Measurements from ENCODE around the gene DIAPH2.

Gene DIAPH2

DNA sequence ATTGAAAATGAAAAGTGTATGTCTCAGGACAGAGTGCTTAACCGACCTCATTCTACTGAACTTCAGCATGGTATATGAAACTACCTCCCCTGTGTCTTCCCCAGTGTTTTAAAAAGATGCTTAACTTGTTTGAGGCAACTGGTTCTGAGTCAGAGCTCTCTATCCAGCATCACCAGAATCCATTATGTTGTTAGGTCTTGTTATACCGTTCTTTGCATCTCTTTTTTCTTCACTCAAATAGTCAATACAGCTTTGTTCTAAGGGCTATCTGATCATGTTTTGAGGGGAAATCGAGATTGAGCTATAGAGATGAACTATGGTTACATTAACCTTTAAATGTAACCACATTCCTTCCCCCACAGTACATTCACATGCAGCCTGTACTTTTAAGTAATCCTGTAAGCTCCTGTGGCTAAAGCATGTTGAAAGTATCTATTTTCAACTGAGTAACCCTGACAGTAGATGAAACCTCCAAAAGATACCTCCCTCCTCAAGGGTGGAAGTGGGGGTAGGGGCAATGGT is 713.4 kb downstream of the DIAPH2 start:
- no peak for DNase-seq
- TF ChIP-seq, protein P1, sequence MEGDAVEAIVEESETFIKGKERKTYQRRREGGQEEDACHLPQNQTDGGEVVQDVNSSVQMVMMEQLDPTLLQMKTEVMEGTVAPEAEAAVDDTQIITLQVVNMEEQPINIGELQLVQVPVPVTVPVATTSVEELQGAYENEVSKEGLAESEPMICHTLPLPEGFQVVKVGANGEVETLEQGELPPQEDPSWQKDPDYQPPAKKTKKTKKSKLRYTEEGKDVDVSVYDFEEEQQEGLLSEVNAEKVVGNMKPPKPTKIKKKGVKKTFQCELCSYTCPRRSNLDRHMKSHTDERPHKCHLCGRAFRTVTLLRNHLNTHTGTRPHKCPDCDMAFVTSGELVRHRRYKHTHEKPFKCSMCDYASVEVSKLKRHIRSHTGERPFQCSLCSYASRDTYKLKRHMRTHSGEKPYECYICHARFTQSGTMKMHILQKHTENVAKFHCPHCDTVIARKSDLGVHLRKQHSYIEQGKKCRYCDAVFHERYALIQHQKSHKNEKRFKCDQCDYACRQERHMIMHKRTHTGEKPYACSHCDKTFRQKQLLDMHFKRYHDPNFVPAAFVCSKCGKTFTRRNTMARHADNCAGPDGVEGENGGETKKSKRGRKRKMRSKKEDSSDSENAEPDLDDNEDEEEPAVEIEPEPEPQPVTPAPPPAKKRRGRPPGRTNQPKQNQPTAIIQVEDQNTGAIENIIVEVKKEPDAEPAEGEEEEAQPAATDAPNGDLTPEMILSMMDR (IDR thresholded peaks at IDR 0.05), result no peak
- no peaks in the 10 kb centered on the region for H3K9me3 ChIP-seq
- H3K27ac ChIP-seq, result no peak overlapping the region
- intact Hi-C loops (cut with DNase I; ENCODE audit: low total_unique reads), result no loop called here
- H3K36me3 ChIP-seq, result no peaks in the 10 kb centered on the region
- H3K4me3 ChIP-seq, result no peak overlapping the region
- H3K4me1 ChIP-seq, result no peaks in the 10 kb centered on the region
- no peaks in the 10 kb centered on the region for H3K27me3 ChIP-seq

DNA sequence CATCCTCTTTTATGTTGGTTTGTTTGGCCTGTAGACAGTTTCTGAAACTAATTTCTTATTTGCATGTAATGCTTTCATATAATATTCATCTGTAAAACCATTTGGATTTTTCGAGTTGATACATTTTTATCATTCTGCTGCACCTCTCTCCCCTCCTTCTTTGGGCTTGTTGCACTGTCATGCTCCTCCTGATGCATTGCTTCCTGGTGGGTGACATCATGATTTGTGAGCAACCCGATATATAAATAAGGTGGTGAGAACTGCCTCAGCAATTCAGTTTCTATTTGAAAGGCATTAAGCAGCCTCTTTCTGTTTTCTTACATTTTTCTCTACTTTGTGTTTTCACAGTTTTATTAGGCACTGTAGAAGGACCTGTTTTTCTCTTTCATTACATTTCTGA is 714.8 kb downstream of the DIAPH2 start:
- Histone ChIP-seq H3K9me3 (no peaks in the 10 kb centered on the region), H3K4me1 (no peaks in the 10 kb centered on the region), H3K4me3 (no peak overlapping the region), H3K36me3 (no peaks in the 10 kb centered on the region), H3K27ac (no peak overlapping the region), H3K27me3 (no peaks in the 10 kb centered on the region)
- TF ChIP-seq, protein P1 (IDR thresholded peaks at IDR 0.05), result no peak
- DNase-seq, result no peak
- intact Hi-C loops (cut with DNase I; ENCODE audit: low total_unique reads), result no loop called here

DNA sequence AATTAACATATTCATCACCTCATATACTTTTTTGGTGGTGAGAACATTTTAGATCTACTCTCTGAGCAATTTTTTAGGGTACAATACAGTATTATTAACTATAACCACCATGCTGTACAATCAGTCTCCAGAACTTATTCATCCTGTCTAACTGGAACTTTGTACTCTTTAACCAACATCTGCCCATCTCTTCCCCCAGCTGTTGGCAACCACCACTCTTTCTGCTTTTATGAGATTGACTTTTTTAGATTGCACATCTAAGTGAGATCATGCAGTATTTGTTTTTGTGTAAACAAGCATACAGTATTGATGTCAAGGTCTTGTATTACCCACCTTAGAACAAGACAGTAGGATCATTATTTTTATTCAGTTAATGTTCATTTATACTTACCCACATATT is 715.9 kb downstream of the DIAPH2 start:
- TF ChIP-seq, protein P1 (IDR thresholded peaks at IDR 0.05), result no peak
- no peaks in the 10 kb centered on the region for H3K4me1 ChIP-seq
- H3K36me3 ChIP-seq, result no peaks in the 10 kb centered on the region
- no peak for DNase-seq
- H3K4me3 ChIP-seq, result no peak overlapping the region
- no peak overlapping the region for H3K27ac ChIP-seq
- no peaks in the 10 kb centered on the region for H3K27me3 ChIP-seq
- no peaks in the 10 kb centered on the region for H3K9me3 ChIP-seq
- intact Hi-C loops (cut with DNase I; ENCODE audit: low total_unique reads), result no loop called here

DNA sequence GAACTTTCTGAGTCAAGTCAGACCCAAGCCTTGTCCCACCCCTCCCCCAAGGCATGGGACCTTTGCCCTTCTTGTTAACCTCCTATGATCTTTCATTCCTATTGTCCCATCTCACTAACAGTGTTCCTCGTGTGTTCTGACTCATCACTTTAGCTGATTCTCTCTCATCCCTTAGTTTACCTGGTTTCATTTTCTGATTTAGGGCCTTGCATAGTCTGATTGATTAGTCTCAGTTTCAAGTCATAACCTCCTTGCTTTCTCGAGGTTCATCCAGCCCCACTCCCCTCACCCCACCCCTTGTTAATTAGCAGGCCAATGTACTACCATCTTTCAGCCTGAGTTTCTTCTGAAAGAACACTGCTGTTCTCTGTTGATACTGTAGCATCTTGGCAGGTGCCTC is 716.5 kb downstream of the DIAPH2 start:
- Histone ChIP-seq H3K27me3 (no peaks in the 10 kb centered on the region), H3K4me1 (no peaks in the 10 kb centered on the region), H3K36me3 (no peaks in the 10 kb centered on the region), H3K4me3 (no peak overlapping the region), H3K9me3 (no peaks in the 10 kb centered on the region), H3K27ac (no peak overlapping the region)
- intact Hi-C loops (cut with DNase I; ENCODE audit: low total_unique reads), result no loop called here
- DNase-seq, result no peak
- TF ChIP-seq, protein P1 (IDR thresholded peaks at IDR 0.05), result no peak

DNA sequence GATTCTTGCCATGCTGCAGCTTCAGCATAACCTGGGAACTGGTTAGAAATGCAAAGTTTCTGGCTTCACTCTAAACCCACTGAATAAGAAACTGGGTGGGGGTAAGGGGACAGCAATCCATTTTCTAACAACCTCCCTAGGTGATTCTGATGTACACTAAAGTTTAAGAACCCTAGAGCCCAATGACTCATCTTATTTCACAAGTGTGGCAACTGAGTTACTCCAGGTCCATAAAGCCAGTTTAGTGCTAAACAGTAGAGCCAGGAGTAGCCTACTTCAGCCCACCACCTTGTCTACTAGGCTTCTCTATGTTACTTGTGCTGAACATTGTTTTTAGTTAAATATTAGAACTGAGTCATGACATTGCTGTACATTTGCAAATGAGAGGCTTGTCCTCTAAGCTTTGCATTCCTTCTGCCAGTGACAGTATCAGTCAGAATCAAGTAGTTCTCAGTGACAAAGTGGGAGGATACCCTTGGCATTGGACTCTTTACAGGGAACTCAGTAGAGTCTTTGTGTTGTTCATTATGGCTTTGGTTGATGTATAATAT is 717.0 kb downstream of the DIAPH2 start:
- Histone ChIP-seq H3K4me1 (no peaks in the 10 kb centered on the region), H3K27ac (no peak overlapping the region), H3K36me3 (no peaks in the 10 kb centered on the region), H3K27me3 (no peaks in the 10 kb centered on the region), H3K9me3 (no peaks in the 10 kb centered on the region), H3K4me3 (no peak overlapping the region)
- DNase-seq, result no peak
- intact Hi-C loops (cut with DNase I; ENCODE audit: low total_unique reads), result no loop called here
- TF ChIP-seq, protein P1 (IDR thresholded peaks at IDR 0.05), result no peak

DNA sequence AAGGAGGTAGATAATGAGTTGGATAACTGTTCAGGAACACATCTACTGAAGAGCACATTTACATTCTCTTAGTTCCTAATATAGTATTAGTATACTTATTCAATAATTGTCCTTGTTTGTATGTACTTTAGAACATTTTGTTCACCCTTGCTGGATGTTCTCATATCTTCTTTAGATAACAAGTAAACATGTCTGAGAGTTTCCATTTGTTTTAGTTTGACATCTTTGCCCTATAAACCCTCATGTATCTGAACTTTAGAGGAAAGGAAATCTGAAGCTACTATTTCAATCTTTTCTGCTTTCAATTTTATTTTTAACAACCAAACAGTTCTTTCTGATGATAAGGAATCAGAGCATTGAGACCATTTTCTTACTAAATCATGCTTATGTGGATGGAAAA is 717.7 kb downstream of the DIAPH2 start:
- Histone ChIP-seq H3K27me3 (no peaks in the 10 kb centered on the region), H3K36me3 (no peaks in the 10 kb centered on the region), H3K4me3 (no peak overlapping the region), H3K27ac (no peak overlapping the region), H3K4me1 (no peaks in the 10 kb centered on the region), H3K9me3 (no peaks in the 10 kb centered on the region)
- TF ChIP-seq, protein P1 (IDR thresholded peaks at IDR 0.05), result no peak
- intact Hi-C loops (cut with DNase I; ENCODE audit: low total_unique reads), result no loop called here
- DNase-seq, result no peak
